Muscle layer of duodenum (tissue), 2 donors: ENCODE results near the gene CD274.

ENCODE experiments used
- H3K27ac ChIP-seq: one replicate; pipeline ENCODE4 v1.7.0; 2013; ENCODE audit warnings: mild to moderate bottlenecking, low read length
- H3K27me3 ChIP-seq: one replicate; pipeline ENCODE4 v1.7.0; 2013; ENCODE audit warnings: low read depth, mild to moderate bottlenecking, control low read depth, low read length
- H3K36me3 ChIP-seq, 2 donors: one replicate each; pipeline ENCODE4 v1.7.0; 2013; ENCODE audit warnings: low read length in 2 of 2, control low read depth in 1 of 2, mild to moderate bottlenecking in 1 of 2; ENCODE audit not compliant: insufficient read depth in 2 of 2, control insufficient read depth in 1 of 2
- H3K4me1 ChIP-seq, 2 donors: one replicate each; pipeline ENCODE4 v1.7.0; 2013; ENCODE audit warnings: low read length in 2 of 2, mild to moderate bottlenecking in 2 of 2, control low read depth in 1 of 2, moderate library complexity in 1 of 2; ENCODE audit not compliant: insufficient read depth in 2 of 2, control insufficient read depth in 1 of 2
- H3K4me3 ChIP-seq, 2 donors: one replicate each; pipeline ENCODE4 v1.7.0; 2013; ENCODE audit warnings: low read length in 2 of 2, low read depth in 1 of 2, mild to moderate bottlenecking in 1 of 2
- H3K9me3 ChIP-seq, 2 donors: one replicate each; pipeline ENCODE4 v1.7.0; 2013; ENCODE audit warnings: low read length in 2 of 2, control low read depth in 1 of 2, mild to moderate bottlenecking in 1 of 2; ENCODE audit not compliant: control insufficient read depth in 1 of 2
- donor health status: healthy.

The CD274 gene

GRCh38 chr9:5509573-5509972, 59.2 kb downstream of the CD274 start:
- Histone ChIP-seq H3K27me3 (no peaks in the 10 kb centered on the region), H3K4me1 (peaks cover 0 to 7% of the 10 kb centered on the region in 2 donors), H3K9me3 (no peaks in the 10 kb centered on the region), H3K27ac (peak overlapping the region; percentile 27), H3K4me3 (no peak overlapping the region), H3K36me3 (no peaks in the 10 kb centered on the region)

GRCh38 chr9:5510360-5510931, 60.1 kb downstream of the CD274 start, which contains the start of gene PDCD1LG2:
PDCD1LG2 (plus strand) TSS chr9:5510531; CDS start chr9:5522547, 12,016 bp downstream.
- H3K27me3 ChIP-seq = no peaks in the 10 kb centered on the region
- H3K36me3 ChIP-seq = no peaks in the 10 kb centered on the region
- H3K4me1 ChIP-seq = peaks cover 0 to 7% of the 10 kb centered on the region in 2 donors
- peak within 1 kb of the TSS in 1 of 2 donors; percentile 49 for H3K4me3 ChIP-seq
- H3K9me3 ChIP-seq = no peaks in the 10 kb centered on the region
- H3K27ac ChIP-seq = peak within 1 kb of the TSS; percentile 27

GRCh38 chr9:5510989-5511388, 60.6 kb downstream of the CD274 start:
- H3K9me3 ChIP-seq = no peaks in the 10 kb centered on the region
- no peaks in the 10 kb centered on the region for H3K36me3 ChIP-seq
- peaks cover 0 to 7% of the 10 kb centered on the region in 2 donors for H3K4me1 ChIP-seq
- peak overlapping the region; percentile 27 for H3K27ac ChIP-seq
- peak overlapping the region in 1 of 2 donors; percentile 49 for H3K4me3 ChIP-seq
- H3K27me3 ChIP-seq = no peaks in the 10 kb centered on the region

- H3K27me3 ChIP-seq = no peaks in the 10 kb centered on the region
- H3K36me3 ChIP-seq = no peaks in the 10 kb centered on the region
- H3K4me1 ChIP-seq = peaks cover 0 to 7% of the 10 kb centered on the region in 2 donors
- H3K9me3 ChIP-seq = no peaks in the 10 kb centered on the region
- peak overlapping the region in 1 of 2 donors; percentile 26 for H3K4me3 ChIP-seq
- H3K27ac ChIP-seq = no peak overlapping the region
These were observed 61.1 kb downstream of the CD274 start for GRCh38 chr9:5511476-5511875.

- H3K9me3 ChIP-seq = no peaks in the 10 kb centered on the region
- no peaks in the 10 kb centered on the region for H3K27me3 ChIP-seq
- H3K27ac ChIP-seq = no peak overlapping the region
- peaks cover 0 to 7% of the 10 kb centered on the region in 2 donors for H3K4me1 ChIP-seq
- H3K4me3 ChIP-seq = peak overlapping the region in 1 of 2 donors; percentile 26
- H3K36me3 ChIP-seq = no peaks in the 10 kb centered on the region
These were observed 61.7 kb downstream of the CD274 start for GRCh38 chr9:5511935-5512580.

DNA sequence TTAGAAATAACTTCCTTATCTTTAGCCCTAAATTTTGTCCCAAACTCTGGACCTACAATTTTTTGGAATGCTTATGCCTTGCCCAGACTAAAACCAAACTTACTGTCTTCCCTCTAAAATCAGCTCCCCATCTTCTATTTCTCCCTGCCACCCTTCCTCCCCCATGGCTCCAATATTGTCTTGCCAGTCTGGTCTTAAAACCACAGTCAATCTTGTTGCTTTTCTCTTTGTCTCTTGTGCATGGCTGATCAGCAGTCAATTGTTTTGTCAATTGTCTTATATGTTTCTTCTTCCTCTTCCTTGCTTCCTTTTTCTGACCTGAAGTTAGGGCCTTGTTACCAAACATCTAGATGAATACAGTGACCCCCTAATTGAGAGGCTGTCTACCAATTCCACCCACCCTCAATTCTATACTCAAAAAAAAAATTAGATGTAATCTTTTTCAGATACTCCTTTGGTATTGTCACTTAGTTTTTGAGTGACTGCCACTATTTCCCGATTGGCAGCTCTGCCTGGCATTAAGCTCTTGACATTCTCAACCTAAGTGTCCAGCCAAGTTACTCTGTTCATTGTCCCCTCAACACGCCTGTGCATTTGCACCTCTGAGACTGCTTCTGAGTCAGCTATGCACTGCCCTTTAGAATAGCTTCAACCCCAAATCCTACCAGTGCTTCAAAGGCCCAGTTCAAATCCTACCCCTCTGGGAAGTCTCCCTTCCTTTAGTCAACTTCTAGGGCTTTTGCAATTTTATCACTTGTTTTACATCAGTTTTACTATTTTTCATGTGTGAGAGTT, 62.5 kb downstream of the CD274 start:
- no peak overlapping the region for H3K4me3 ChIP-seq
- no peak overlapping the region for H3K27ac ChIP-seq
- H3K27me3 ChIP-seq = no peaks in the 10 kb centered on the region
- H3K9me3 ChIP-seq = no peaks in the 10 kb centered on the region
- peaks cover 0 to 7% of the 10 kb centered on the region in 2 donors for H3K4me1 ChIP-seq
- no peaks in the 10 kb centered on the region for H3K36me3 ChIP-seq

- no peak overlapping the region for H3K4me3 ChIP-seq
- peaks cover 0 to 2% of the 10 kb centered on the region in 2 donors for H3K4me1 ChIP-seq
- no peak overlapping the region for H3K27ac ChIP-seq
These were observed 63.7 kb downstream of the CD274 start for GRCh38 chr9:5513966-5514616.

GRCh38 chr9:5514617-5515260, 64.4 kb downstream of the CD274 start:
- no peak overlapping the region for H3K4me3 ChIP-seq
- no peaks in the 10 kb centered on the region for H3K4me1 ChIP-seq
- no peak overlapping the region for H3K27ac ChIP-seq
- no peaks in the 10 kb centered on the region for H3K9me3 ChIP-seq
- no peaks in the 10 kb centered on the region for H3K27me3 ChIP-seq
- H3K36me3 ChIP-seq = no peaks in the 10 kb centered on the region

More at GRCh38 chr9:5513966-5514616, 63.7 kb downstream of the CD274 start:
- Histone ChIP-seq H3K9me3 (no peaks in the 10 kb centered on the region), H3K27me3 (no peaks in the 10 kb centered on the region), H3K36me3 (no peaks in the 10 kb centered on the region)

DNA sequence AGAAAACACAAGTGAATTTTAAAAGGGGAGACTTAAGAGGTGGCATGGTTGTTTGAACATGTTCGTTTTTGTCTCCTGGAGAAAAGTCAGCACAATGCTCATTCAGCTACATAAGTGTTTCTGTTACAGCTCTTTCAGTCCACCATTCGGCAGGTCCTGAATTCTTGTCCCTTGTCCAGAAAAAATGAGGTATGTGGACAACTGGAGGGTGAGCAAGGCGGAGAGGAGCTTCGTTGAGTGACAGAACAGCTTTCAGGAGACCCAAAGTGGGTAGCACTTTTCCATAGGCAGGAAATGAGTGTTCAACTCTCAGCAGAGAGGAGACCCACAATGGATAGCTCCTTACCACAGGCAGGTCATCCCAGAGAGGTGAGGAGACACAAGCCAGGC, 64.9 kb downstream of the CD274 start:
- no peaks in the 10 kb centered on the region for H3K27me3 ChIP-seq
- no peaks in the 10 kb centered on the region for H3K36me3 ChIP-seq
- no peaks in the 10 kb centered on the region for H3K4me1 ChIP-seq
- no peak overlapping the region for H3K27ac ChIP-seq
- no peaks in the 10 kb centered on the region for H3K9me3 ChIP-seq
- H3K4me3 ChIP-seq = no peak overlapping the region

DNA sequence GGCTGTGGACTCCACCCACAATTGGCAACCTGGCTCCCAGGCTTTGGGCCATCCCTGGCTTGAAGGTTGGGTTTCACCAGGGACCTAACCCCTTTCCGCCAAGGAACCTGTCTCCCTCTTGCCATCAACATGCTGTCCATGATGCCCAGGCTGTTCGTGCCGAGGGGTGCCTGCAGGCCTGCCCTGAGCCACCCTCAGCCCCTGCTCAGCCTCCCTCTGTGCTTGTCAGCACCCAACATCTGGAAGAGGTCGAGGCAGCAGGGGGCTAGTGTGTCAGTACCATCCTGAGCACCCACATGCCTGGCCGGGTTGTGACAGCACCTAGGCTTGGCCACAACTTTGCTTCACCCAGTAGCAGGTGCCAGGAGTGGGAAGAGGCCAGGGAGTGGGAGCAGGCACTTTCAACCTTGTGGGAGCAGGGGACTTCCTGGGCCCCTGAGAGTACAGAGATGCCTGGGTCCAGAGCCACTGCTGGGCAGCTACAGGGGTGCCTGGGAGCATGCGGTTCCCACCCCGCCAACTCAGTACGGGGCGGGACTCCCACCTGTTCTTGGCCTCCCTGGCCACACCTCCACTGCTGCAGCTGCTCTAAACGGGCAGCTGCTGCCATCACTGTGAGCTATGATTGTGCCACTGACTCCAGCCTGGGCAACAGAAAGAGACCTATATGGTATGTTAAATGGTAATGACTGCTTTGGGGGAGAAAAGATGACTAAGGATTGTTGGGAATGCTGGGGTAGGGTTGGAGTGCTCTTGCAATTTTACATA, 66.3 kb downstream of the CD274 start:
- H3K4me3 ChIP-seq = no peak overlapping the region
- H3K27me3 ChIP-seq = no peaks in the 10 kb centered on the region
- no peaks in the 10 kb centered on the region for H3K36me3 ChIP-seq
- H3K9me3 ChIP-seq = no peaks in the 10 kb centered on the region
- H3K27ac ChIP-seq = no peak overlapping the region
- no peaks in the 10 kb centered on the region for H3K4me1 ChIP-seq
